Measurements from ENCODE around the gene KNSTRN.

KNSTRN gene

GRCh38 chr15:40365016-40365415, 17.5 kb upstream of the KNSTRN start:
- Histone ChIP-seq H3K4me2 (ENCODE audit: low read depth, low read length, poor library complexity, severe bottlenecking) (no peak overlapping the region), H4K20me1 (ENCODE audit: low read depth, low read length) (no peaks in the 10 kb centered on the region), H3K9me2 (replicated peaks; ENCODE audit: insufficient read depth, low read length) (no peaks in the 10 kb centered on the region), H3K27ac (ENCODE audit: low read depth, low read length) (no peak overlapping the region), H2AFZ (ENCODE audit: low read depth, low read length, severe bottlenecking) (no peak overlapping the region), H3K36me3 (ENCODE audit: low read length) (no peaks in the 10 kb centered on the region), H3F3A (ENCODE audit: insufficient read depth) (no peaks in the 10 kb centered on the region), H3K79me2 (ENCODE audit: insufficient read depth, low read length) (no peaks in the 10 kb centered on the region), H3K27me3 (ENCODE audit: low read length) (no peaks in the 10 kb centered on the region), H3K9ac (ENCODE audit: low read length) (no peak overlapping the region), H3K4me3 (ENCODE audit: insufficient read depth, low read length, poor library complexity, severe bottlenecking) (no peak overlapping the region), H3K9me3 (ENCODE audit: insufficient read depth, low read length) (no peaks in the 10 kb centered on the region)
- no peak for TF ChIP-seq EZH2phosphoT487 (conservative IDR thresholded peaks at IDR 0.05; ENCODE audit: low read length)
- TF ChIP-seq, protein P1, sequence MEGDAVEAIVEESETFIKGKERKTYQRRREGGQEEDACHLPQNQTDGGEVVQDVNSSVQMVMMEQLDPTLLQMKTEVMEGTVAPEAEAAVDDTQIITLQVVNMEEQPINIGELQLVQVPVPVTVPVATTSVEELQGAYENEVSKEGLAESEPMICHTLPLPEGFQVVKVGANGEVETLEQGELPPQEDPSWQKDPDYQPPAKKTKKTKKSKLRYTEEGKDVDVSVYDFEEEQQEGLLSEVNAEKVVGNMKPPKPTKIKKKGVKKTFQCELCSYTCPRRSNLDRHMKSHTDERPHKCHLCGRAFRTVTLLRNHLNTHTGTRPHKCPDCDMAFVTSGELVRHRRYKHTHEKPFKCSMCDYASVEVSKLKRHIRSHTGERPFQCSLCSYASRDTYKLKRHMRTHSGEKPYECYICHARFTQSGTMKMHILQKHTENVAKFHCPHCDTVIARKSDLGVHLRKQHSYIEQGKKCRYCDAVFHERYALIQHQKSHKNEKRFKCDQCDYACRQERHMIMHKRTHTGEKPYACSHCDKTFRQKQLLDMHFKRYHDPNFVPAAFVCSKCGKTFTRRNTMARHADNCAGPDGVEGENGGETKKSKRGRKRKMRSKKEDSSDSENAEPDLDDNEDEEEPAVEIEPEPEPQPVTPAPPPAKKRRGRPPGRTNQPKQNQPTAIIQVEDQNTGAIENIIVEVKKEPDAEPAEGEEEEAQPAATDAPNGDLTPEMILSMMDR (IDR thresholded peaks at IDR 0.05; ENCODE audit: insufficient read depth, low read length, poor library complexity, severe bottlenecking), result no peak

DNA sequence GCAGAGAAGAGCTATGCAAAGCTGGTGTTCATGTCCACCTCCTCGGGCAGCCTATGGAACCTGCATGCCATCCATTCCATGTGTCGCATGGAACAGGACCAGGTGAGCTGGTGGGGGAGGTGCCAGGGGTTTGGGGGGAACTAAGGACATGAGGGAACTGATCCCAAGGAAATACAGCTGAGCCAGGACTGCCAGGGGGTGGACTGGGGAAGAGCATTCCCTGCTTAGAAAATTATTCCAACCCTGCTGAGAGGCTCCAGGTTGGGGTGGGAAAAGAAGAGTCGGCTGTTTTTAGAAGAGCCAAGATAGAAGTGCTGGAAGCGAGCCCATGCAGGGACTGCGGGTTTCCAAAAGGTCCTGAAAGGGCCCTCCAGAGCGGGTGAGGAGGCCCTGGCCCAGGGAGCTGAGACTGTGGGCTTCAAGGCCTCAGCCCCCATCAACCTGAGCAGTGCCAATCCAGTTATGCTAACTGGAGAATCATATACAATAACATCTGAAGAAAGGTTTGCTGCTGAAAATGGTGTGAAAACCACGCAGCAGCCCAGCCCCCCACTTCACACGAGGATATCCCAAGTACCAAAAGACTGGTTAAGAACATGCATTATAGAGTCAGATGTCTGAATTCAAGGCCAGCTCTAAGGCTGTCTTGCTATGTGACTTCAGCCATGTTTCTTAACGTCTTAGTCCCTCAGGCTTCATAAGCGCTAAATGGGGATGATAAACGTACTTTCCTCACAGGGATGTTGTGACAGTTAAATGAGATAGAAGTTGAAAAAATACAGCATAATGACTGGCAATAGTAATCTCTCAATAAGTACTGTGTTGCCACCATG, 16.7 kb upstream of the KNSTRN start:
- TF ChIP-seq EZH2phosphoT487 (conservative IDR thresholded peaks at IDR 0.05; ENCODE audit: low read length), result no peak
- TF ChIP-seq, protein P1 (IDR thresholded peaks at IDR 0.05; ENCODE audit: insufficient read depth, low read length, poor library complexity, severe bottlenecking), result no peak
- Histone ChIP-seq H3K9me3 (ENCODE audit: insufficient read depth, low read length) (no peaks in the 10 kb centered on the region), H3K9ac (ENCODE audit: low read length) (no peak overlapping the region), H3K9me2 (replicated peaks; ENCODE audit: insufficient read depth, low read length) (no peaks in the 10 kb centered on the region), H3K27ac (ENCODE audit: low read depth, low read length) (no peak overlapping the region), H3K4me2 (ENCODE audit: low read depth, low read length, poor library complexity, severe bottlenecking) (no peak overlapping the region), H3F3A (ENCODE audit: insufficient read depth) (no peaks in the 10 kb centered on the region), H3K36me3 (ENCODE audit: low read length) (no peaks in the 10 kb centered on the region), H3K27me3 (ENCODE audit: low read length) (no peaks in the 10 kb centered on the region), H3K79me2 (ENCODE audit: insufficient read depth, low read length) (no peaks in the 10 kb centered on the region), H2AFZ (ENCODE audit: low read depth, low read length, severe bottlenecking) (no peak overlapping the region), H4K20me1 (ENCODE audit: low read depth, low read length) (no peaks in the 10 kb centered on the region), H3K4me3 (ENCODE audit: insufficient read depth, low read length, poor library complexity, severe bottlenecking) (no peak overlapping the region)

DNA sequence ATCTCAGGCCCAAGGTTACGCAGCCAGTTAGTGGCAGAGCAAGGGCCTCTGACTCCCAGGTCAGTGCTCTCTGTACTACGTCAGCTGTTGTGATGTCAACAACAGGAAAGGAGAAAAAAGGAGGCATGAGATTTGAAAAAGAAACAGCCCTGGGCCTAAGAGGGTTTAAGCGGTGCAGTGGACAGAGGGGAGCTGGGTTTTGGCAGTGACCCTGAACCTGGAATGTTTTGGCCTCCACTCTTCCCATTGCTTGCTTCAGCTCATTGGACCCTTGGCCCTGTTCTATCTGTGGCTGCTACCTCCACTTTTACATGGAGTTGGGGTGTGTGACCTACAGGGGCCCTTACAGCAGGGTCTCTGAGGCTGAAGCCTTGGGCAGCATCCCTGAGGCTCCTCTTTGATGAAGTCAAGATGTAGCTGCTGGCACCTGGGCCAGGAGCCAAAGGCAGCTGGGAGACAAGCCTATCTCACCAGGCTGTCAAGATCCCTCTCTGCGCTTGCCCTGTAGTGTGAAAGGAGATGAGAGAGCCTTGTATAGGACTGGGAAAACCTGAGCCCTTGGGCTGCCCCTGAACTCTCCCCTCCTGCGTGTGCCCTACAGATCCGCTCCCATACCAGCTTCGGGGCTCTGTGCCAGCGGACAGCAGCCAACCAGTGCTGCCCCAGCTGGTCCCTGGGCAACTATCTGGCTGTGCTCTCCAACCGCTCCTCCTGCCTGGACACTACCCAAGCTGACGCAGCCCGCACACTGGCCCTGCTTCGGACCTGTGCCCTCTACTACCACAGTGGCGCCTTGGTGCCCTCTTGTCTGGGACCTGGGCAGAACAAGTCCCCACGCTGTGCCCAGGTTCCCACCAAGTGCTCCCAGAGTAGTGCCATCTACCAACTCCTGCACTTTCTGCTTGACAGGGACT, 15.8 kb upstream of the KNSTRN start:
- H3K9ac ChIP-seq (ENCODE audit: low read length), result peak overlapping the region; percentile 46
- no peaks in the 10 kb centered on the region for H3K27me3 ChIP-seq (ENCODE audit: low read length)
- H4K20me1 ChIP-seq (ENCODE audit: low read depth, low read length), result no peaks in the 10 kb centered on the region
- H3K9me2 ChIP-seq (replicated peaks; ENCODE audit: insufficient read depth, low read length), result no peaks in the 10 kb centered on the region
- H3K4me3 ChIP-seq (ENCODE audit: insufficient read depth, low read length, poor library complexity, severe bottlenecking), result no peak overlapping the region
- TF ChIP-seq, protein P1 (IDR thresholded peaks at IDR 0.05; ENCODE audit: insufficient read depth, low read length, poor library complexity, severe bottlenecking), result no peak
- no peak for TF ChIP-seq EZH2phosphoT487 (conservative IDR thresholded peaks at IDR 0.05; ENCODE audit: low read length)
- no peaks in the 10 kb centered on the region for H3K9me3 ChIP-seq (ENCODE audit: insufficient read depth, low read length)
- no peak overlapping the region for H2AFZ ChIP-seq (ENCODE audit: low read depth, low read length, severe bottlenecking)
- no peak overlapping the region for H3K27ac ChIP-seq (ENCODE audit: low read depth, low read length)
- H3K36me3 ChIP-seq (ENCODE audit: low read length), result no peaks in the 10 kb centered on the region
- H3K79me2 ChIP-seq (ENCODE audit: insufficient read depth, low read length), result no peaks in the 10 kb centered on the region
- H3F3A ChIP-seq (ENCODE audit: insufficient read depth), result no peaks in the 10 kb centered on the region
- peak overlapping the region; percentile 44 for H3K4me2 ChIP-seq (ENCODE audit: low read depth, low read length, poor library complexity, severe bottlenecking)
